Caco-2 (cell line): Measurements from ENCODE around the gene KMT2D. TPM values are rescaled to one million over a fixed set of nuclear protein-coding genes. Genes with fewer than 3 reads are reported as not detected.
A peak's percentile ranks its signal among the peaks of the same experiment; 100 is the strongest.

Experiments used
- BruUV-seq: library from RNA; stranded (reverse); fragments of 400-500 nt; replicated peaks from 2 replicates; lab custom pipeline; 2021; lab: Mats Ljungman, UMichigan
- CTCF ChIA-PET: fragments of 300-600 bp; sonication (Branson Sonifier 250); formaldehyde crosslinking; loops from one replicate; lab custom pipeline; 2022; ENCODE audit warnings: antibody characterized with exemption; lab: Charles Lee
- POLR2A ChIA-PET: fragments of 300-600 bp; sonication (Branson Sonifier 250); formaldehyde crosslinking; loops from one replicate; lab custom pipeline; 2022; ENCODE audit warnings: antibody characterized with exemption; lab: Charles Lee
- DNase-seq, 2 experiments: peaks; one replicate each; pipeline versions ENCODE4 v3.0.0 to v3.0.0-alpha.2; 2020 to 2022
- H3K27me3 ChIP-seq: replicated peaks from 2 replicates; pipeline ENCODE4 v1.6.0; 2011; ENCODE audit warnings: low read length; ENCODE audit not compliant: control insufficient read depth, insufficient read depth
- H3K36me3 ChIP-seq: 2 replicates; pipeline ENCODE4 v1.5.1; 2011; ENCODE audit warnings: low read length; ENCODE audit not compliant: control insufficient read depth, insufficient read depth
- H3K4me1 ChIP-seq: fragments of 250-450 bp; sonication (Bioruptor Pico); 2 replicates; pipeline ENCODE4 v1.5.1; 2020; ENCODE audit warnings: mild to moderate bottlenecking
- H3K4me3 ChIP-seq: 2 replicates; pipeline ENCODE4 v1.5.1; 2011; ENCODE audit warnings: low read depth, mild to moderate bottlenecking, control low read depth, low read length
- H3K9me3 ChIP-seq: fragments of 250-450 bp; sonication (Bioruptor Pico); 2 replicates; pipeline ENCODE4 v1.5.1; 2020; ENCODE audit warnings: mild to moderate bottlenecking, moderate library complexity
- H3K27ac Mint-ChIP-seq: one replicate; pipeline ENCODE4 v1.8.0; 2022; ENCODE audit warnings: mixed read lengths; ENCODE audit not compliant: unreplicated experiment
- H3K27me3 Mint-ChIP-seq: one replicate; pipeline ENCODE4 v1.8.0; 2022; ENCODE audit warnings: mixed read lengths; ENCODE audit not compliant: insufficient read depth, unreplicated experiment
- H3K36me3 Mint-ChIP-seq: one replicate; pipeline ENCODE4 v1.8.0; 2022; ENCODE audit warnings: mild to moderate bottlenecking, mixed read lengths; ENCODE audit not compliant: insufficient read depth, unreplicated experiment
- H3K4me1 Mint-ChIP-seq: one replicate; pipeline ENCODE4 v1.8.0; 2022; ENCODE audit warnings: low read depth, mixed read lengths; ENCODE audit not compliant: unreplicated experiment
- H3K4me3 Mint-ChIP-seq: one replicate; pipeline ENCODE4 v1.8.0; 2022; ENCODE audit warnings: mild to moderate bottlenecking, moderate library complexity, mixed read lengths; ENCODE audit not compliant: unreplicated experiment
- H3K9me3 Mint-ChIP-seq: one replicate; pipeline ENCODE4 v1.8.0; 2022; ENCODE audit warnings: mixed read lengths; ENCODE audit not compliant: unreplicated experiment
- CTCF ChIP-seq, 2 experiments: fragments of 200-600 bp in 1 of 2; IDR thresholded peaks; 1 replicate in 1 of 2; 2 replicates in 1 of 2; pipeline versions ENCODE4 v1.5.1 to v1.8.0; 2011 to 2022; ENCODE audit warnings: antibody characterized with exemption in 1 of 2, control low read depth in 1 of 2, inconsistent platforms in 1 of 2, low read depth in 1 of 2, low read length in 1 of 2, mild to moderate bottlenecking in 1 of 2, moderate library complexity in 1 of 2; ENCODE audit not compliant: insufficient read depth in 1 of 2, severe bottlenecking in 1 of 2, unreplicated experiment in 1 of 2
- intact Hi-C: fragments of 100-400 bp; cut with micrococcal nuclease; formaldehyde crosslinking; loops from one replicate; pipeline ENCODE4 v1.10.0; 2022; ENCODE audit not compliant: unreplicated experiment
- total RNA-seq: library from RNA; stranded (reverse); gene quantifications from 2 replicates; pipeline ENCODE4 v1.2.3, GENCODE V29; 2022

KMT2D gene
- total RNA-seq, 1 experiment from 2014 or later: 139 TPM

GRCh38 chr12:49049566-49050224 lies 10.9 kb downstream of the KMT2D start:
- no peaks in the 10 kb centered on the region for H3K27me3 ChIP-seq
- POLR2A ChIA-PET: no interaction called here
- H3K4me1 Mint-ChIP-seq: no peaks in the 10 kb centered on the region
- no peaks in the 10 kb centered on the region for H3K9me3 Mint-ChIP-seq
- no peak overlapping the region for H3K27ac Mint-ChIP-seq
- H3K4me3 Mint-ChIP-seq: no peak overlapping the region
- H3K36me3 ChIP-seq: peaks cover 18% of the 10 kb centered on the region
- no peaks in the 10 kb centered on the region for H3K9me3 ChIP-seq
- BruUV-seq: TSS peak; percentile 13
- CTCF ChIA-PET: interaction anchor here (0.5 kb wide), 1 partner anchor 327 kb away, joined by 3 read pairs; no protein-coding TSS in a partner anchor
- intact Hi-C loops: no loop called here
- peak in 1 of 2 experiments; percentile 23 for DNase-seq
- no peaks in the 10 kb centered on the region for H3K27me3 Mint-ChIP-seq
- no peaks in the 10 kb centered on the region for H3K4me1 ChIP-seq
- no peak overlapping the region for H3K4me3 ChIP-seq
- H3K36me3 Mint-ChIP-seq: peaks cover 97% of the 10 kb centered on the region
- no peak for TF ChIP-seq CTCF (IDR thresholded peaks at IDR 0.05; ENCODE audit: insufficient read depth in 1 of 2, low read depth in 1 of 2, low read length in 1 of 2, severe bottlenecking in 1 of 2, unreplicated experiment in 1 of 2)

GRCh38 chr12:49048953-49049352 lies 11.6 kb downstream of the KMT2D start:
- CTCF ChIA-PET: no interaction called here

More at GRCh38 chr12:49048953-49049352, 11.6 kb downstream of the KMT2D start:
- H3K4me3 Mint-ChIP-seq: no peak overlapping the region
- no peaks in the 10 kb centered on the region for H3K9me3 ChIP-seq
- peaks cover 98% of the 10 kb centered on the region for H3K36me3 Mint-ChIP-seq
- H3K27ac Mint-ChIP-seq: no peak overlapping the region
- POLR2A ChIA-PET: no interaction called here
- no peaks in the 10 kb centered on the region for H3K27me3 Mint-ChIP-seq
- no TSS peak for BruUV-seq
- H3K36me3 ChIP-seq: peaks cover 18% of the 10 kb centered on the region
- H3K4me3 ChIP-seq: no peak overlapping the region
- intact Hi-C loops: no loop called here
- no peaks in the 10 kb centered on the region for H3K9me3 Mint-ChIP-seq
- H3K4me1 Mint-ChIP-seq: no peaks in the 10 kb centered on the region
- H3K27me3 ChIP-seq: no peaks in the 10 kb centered on the region
- no peak for TF ChIP-seq CTCF (IDR thresholded peaks at IDR 0.05; ENCODE audit: insufficient read depth in 1 of 2, low read depth in 1 of 2, low read length in 1 of 2, severe bottlenecking in 1 of 2, unreplicated experiment in 1 of 2)
- DNase-seq: peak in 1 of 2 experiments; percentile 16
- H3K4me1 ChIP-seq: no peaks in the 10 kb centered on the region
